PFSK-1 (cell line): ENCODE data around the gene PGF.

ENCODE experiments used
- FOXP2 ChIP-seq: optimal IDR thresholded peaks from 2 replicates; pipeline ENCODE3; 2011; ENCODE audit warnings: borderline replicate concordance, control low read depth, inconsistent platforms; ENCODE audit not compliant: insufficient read depth; ENCODE audit errors: extremely low read length, extremely low read depth
- POLR2AphosphoS5 ChIP-seq: IDR thresholded peaks from 2 replicates; pipeline ENCODE4 v1.6.1; 2012; ENCODE audit warnings: low read depth, mild to moderate bottlenecking, control low read depth, low read length, moderate library complexity
- SIN3A ChIP-seq: IDR thresholded peaks from 2 replicates; pipeline ENCODE4 v1.6.1; 2012; ENCODE audit warnings: mild to moderate bottlenecking, low read length, moderate library complexity, borderline replicate concordance; ENCODE audit not compliant: insufficient read depth
- TAF1 ChIP-seq: IDR thresholded peaks from 2 replicates; pipeline ENCODE4 v1.6.1; 2012; ENCODE audit warnings: low read length, control low read depth, borderline replicate concordance; ENCODE audit not compliant: insufficient read depth
- TF ChIP-seq, protein P1 (sequence below), 2 experiments: IDR thresholded peaks; 2 replicates each; pipeline versions ENCODE4 v1.6.1 to v1.8.0; 2011 to 2012; ENCODE audit warnings: low read depth in 2 of 2, low read length in 2 of 2, control low read depth in 1 of 2, inconsistent platforms in 1 of 2, mild to moderate bottlenecking in 1 of 2, moderate library complexity in 1 of 2; ENCODE audit not compliant: insufficient read depth in 1 of 2

PGF gene

DNA sequence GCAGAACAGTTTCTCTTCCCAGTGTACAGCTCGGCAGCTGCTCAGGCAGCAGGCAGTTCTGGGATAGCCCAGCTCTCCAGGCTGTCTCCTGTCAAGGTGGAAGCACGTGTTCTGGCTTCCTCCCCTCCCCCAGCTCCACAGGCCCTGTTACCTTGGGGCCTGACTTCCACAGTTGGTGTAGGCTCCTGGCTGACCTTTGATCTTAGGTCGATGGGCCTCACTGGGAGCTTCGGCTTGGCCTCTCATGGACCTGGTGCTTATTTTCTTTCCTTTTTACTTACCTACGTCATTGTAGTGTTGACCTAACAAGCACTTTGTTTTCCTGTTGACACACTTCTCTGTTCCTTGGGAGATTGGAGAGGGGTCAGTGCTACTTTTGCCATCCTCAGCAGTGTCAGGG, 56.7 kb downstream of the PGF start:
- TF ChIP-seq SIN3A (no peak), POLR2AphosphoS5 (no peak), FOXP2 (no peak), TAF1 (no peak)
- TF ChIP-seq, protein P1, sequence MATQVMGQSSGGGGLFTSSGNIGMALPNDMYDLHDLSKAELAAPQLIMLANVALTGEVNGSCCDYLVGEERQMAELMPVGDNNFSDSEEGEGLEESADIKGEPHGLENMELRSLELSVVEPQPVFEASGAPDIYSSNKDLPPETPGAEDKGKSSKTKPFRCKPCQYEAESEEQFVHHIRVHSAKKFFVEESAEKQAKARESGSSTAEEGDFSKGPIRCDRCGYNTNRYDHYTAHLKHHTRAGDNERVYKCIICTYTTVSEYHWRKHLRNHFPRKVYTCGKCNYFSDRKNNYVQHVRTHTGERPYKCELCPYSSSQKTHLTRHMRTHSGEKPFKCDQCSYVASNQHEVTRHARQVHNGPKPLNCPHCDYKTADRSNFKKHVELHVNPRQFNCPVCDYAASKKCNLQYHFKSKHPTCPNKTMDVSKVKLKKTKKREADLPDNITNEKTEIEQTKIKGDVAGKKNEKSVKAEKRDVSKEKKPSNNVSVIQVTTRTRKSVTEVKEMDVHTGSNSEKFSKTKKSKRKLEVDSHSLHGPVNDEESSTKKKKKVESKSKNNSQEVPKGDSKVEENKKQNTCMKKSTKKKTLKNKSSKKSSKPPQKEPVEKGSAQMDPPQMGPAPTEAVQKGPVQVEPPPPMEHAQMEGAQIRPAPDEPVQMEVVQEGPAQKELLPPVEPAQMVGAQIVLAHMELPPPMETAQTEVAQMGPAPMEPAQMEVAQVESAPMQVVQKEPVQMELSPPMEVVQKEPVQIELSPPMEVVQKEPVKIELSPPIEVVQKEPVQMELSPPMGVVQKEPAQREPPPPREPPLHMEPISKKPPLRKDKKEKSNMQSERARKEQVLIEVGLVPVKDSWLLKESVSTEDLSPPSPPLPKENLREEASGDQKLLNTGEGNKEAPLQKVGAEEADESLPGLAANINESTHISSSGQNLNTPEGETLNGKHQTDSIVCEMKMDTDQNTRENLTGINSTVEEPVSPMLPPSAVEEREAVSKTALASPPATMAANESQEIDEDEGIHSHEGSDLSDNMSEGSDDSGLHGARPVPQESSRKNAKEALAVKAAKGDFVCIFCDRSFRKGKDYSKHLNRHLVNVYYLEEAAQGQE (IDR thresholded peaks at IDR 0.05; ENCODE audit: insufficient read depth in 1 of 2, low read depth in 2 of 2, low read length in 2 of 2): no peak

GRCh38 chr14:74898083-74898482, 57.3 kb downstream of the PGF start:
- TF ChIP-seq TAF1: no peak
- no peak for TF ChIP-seq POLR2AphosphoS5

- no peak for TF ChIP-seq POLR2AphosphoS5
- TF ChIP-seq, protein P1 (IDR thresholded peaks at IDR 0.05; ENCODE audit: insufficient read depth in 1 of 2, low read depth in 2 of 2, low read length in 2 of 2): no peak
- no peak for TF ChIP-seq TAF1
- TF ChIP-seq SIN3A: no peak
- no peak for TF ChIP-seq FOXP2
These were observed 57.8 kb downstream of the PGF start for GRCh38 chr14:74897642-74898041.

DNA sequence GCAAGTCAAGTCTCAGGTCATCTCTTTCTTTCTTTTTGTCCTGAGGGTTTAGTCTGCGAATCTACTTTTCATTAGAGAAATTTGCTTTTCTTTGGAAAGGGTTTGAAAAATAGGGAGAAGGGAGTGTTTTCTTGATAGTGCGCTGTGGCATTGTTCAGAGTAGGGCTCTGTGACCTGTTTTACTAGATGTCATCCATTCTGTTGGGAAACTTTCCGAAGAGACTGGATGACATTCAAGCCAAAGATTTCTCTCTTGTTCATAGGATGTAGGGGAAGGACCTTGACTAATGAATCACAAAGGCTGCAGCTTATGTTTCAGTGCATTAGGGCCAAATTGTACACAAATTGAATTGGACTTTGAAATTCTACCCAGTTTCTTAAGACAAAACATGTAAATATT, 59.0 kb downstream of the PGF start:
- no peak for TF ChIP-seq TAF1

DNA sequence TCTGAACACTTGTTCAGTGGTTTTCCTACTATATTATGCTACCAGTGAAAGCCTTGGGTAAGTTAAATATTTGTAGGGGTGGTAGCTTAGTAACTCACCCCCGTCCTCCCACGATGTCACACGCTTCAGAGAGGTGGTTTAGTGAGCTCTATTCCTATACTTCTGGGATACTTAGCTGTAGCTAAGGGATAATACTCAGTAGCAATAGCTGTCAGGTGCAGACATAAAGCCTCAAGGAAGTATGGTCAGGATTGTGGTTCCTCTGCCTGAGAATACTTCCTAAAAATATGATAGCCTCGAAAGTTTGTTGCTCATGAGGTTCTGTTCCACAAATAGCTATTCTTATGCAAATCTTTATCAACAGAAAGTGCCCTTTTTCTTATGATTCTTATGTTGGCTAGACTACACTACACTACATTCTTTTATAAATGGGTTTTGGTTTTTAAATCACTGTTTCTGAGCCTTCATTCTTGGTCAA, 61.7 kb downstream of the PGF start:
- TF ChIP-seq, protein P1 (IDR thresholded peaks at IDR 0.05; ENCODE audit: insufficient read depth in 1 of 2, low read depth in 2 of 2, low read length in 2 of 2): no peak
- TF ChIP-seq SIN3A (no peak), FOXP2 (no peak), POLR2AphosphoS5 (no peak), TAF1 (no peak)

- TF ChIP-seq FOXP2 (no peak), TAF1 (no peak), SIN3A (no peak), POLR2AphosphoS5 (no peak)
- TF ChIP-seq, protein P1 (IDR thresholded peaks at IDR 0.05; ENCODE audit: insufficient read depth in 1 of 2, low read depth in 2 of 2, low read length in 2 of 2): no peak
These were observed 62.7 kb downstream of the PGF start for GRCh38 chr14:74892745-74893144.
